H1 (cell line): ENCODE data around the gene ZFAND5.

Source experiments
- BCL11A ChIP-seq, 2 experiments: IDR thresholded peaks; one replicate each; pipeline ENCODE4 v1.6.1; 2011; ENCODE audit warnings: low read depth in 2 of 2, low read length in 2 of 2, mild to moderate bottlenecking in 2 of 2
- CHD2 ChIP-seq: IDR thresholded peaks from 2 replicates; pipeline ENCODE4 v1.6.1; 2012; ENCODE audit warnings: low read length, improper control_type of control experiment
- CREB1 ChIP-seq: IDR thresholded peaks from 2 replicates; pipeline ENCODE4 v1.6.1; 2012; ENCODE audit warnings: inconsistent platforms
- EZH2 ChIP-seq: fragments of 200-600 bp; sonication (generic); IDR thresholded peaks from 2 replicates; pipeline ENCODE4 v1.7.1; 2012; ENCODE audit warnings: low read depth, mild to moderate bottlenecking, moderate library complexity, low read length, inconsistent platforms; ENCODE audit not compliant: severe bottlenecking
- HDAC2 ChIP-seq, 2 experiments: fragments of 300-600 bp in 1 of 2; sonication (generic) in 1 of 2; IDR thresholded peaks; 2 replicates each; pipeline ENCODE4 v1.6.1; 2011 to 2012; ENCODE audit warnings: low read depth in 2 of 2, low read length in 2 of 2, mild to moderate bottlenecking in 2 of 2, moderate library complexity in 2 of 2, borderline replicate concordance in 1 of 2, inconsistent platforms in 1 of 2
- JUN ChIP-seq: IDR thresholded peaks from 2 replicates; pipeline ENCODE4 v1.6.1; 2011; ENCODE audit warnings: low read depth, mild to moderate bottlenecking, improper control_type of control experiment, low read length
- RFX5 ChIP-seq: IDR thresholded peaks from 2 replicates; pipeline ENCODE4 v1.6.1; 2011; ENCODE audit warnings: low read depth, low read length, improper control_type of control experiment, borderline replicate concordance
- SP1 ChIP-seq: IDR thresholded peaks from 2 replicates; pipeline ENCODE4 v1.6.1; 2011; ENCODE audit warnings: low read depth, low read length
- SP2 ChIP-seq: IDR thresholded peaks from 2 replicates; pipeline ENCODE4 v1.6.1; 2012; ENCODE audit warnings: mild to moderate bottlenecking, low read length, inconsistent platforms
- ZNF274 ChIP-seq: IDR thresholded peaks from 2 replicates; pipeline ENCODE4 v1.7.0; 2012; ENCODE audit warnings: low read length, borderline replicate concordance; ENCODE audit errors: extremely low read depth
- TF ChIP-seq, protein P1 (sequence below), 3 experiments: IDR thresholded peaks; 1 replicate in 2 of 3; 2 replicates in 1 of 3; pipeline versions ENCODE4 v1.5.1 to v1.6.1; 2011; ENCODE audit warnings: low read length in 3 of 3, mild to moderate bottlenecking in 3 of 3, inconsistent platforms in 2 of 3, low read depth in 1 of 3, moderate library complexity in 1 of 3; ENCODE audit not compliant: insufficient read depth in 1 of 3; ENCODE audit errors: control extremely low read depth in 1 of 3

DNA sequence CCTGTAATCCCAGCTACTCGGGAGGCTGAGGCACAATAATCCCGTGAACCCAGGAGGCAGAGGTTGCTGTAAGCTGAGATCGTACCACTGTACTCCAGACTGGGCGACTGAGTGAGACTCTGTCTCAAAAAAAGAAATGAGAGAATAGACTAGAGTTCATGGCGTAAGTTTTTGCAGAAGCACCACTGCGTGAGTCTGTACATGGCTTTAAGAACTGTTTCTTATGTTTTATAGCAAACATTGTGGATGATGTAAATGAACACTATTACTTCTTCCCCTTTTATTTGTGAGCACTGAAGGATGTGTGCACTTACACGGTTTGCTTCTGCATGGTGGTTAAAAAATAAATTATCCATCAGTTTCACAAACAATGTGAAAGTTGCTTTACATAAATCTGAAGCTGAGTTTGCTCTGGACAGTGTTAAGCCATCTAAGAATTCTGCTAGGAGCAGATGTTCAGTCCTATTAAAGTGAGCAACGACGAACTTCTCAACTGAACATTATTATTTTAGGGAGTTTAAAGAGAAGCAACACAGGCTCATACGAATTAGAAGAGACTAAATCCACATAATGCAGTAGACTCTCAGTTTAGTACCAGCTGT is 52.5 kb downstream of the ZFAND5 start:
- TF ChIP-seq EZH2 (no peak), ZNF274 (no peak), SP2 (no peak), CREB1 (no peak), RFX5 (no peak), HDAC2 (IDR thresholded peaks at IDR 0.05; ENCODE audit: borderline replicate concordance in 1 of 2, low read depth in 2 of 2, low read length in 2 of 2) (no peak), CHD2 (no peak), SP1 (no peak), BCL11A (IDR thresholded peaks at IDR 0.05; ENCODE audit: low read depth in 2 of 2, low read length in 2 of 2) (no peak), JUN (no peak)
- TF ChIP-seq, protein P1, sequence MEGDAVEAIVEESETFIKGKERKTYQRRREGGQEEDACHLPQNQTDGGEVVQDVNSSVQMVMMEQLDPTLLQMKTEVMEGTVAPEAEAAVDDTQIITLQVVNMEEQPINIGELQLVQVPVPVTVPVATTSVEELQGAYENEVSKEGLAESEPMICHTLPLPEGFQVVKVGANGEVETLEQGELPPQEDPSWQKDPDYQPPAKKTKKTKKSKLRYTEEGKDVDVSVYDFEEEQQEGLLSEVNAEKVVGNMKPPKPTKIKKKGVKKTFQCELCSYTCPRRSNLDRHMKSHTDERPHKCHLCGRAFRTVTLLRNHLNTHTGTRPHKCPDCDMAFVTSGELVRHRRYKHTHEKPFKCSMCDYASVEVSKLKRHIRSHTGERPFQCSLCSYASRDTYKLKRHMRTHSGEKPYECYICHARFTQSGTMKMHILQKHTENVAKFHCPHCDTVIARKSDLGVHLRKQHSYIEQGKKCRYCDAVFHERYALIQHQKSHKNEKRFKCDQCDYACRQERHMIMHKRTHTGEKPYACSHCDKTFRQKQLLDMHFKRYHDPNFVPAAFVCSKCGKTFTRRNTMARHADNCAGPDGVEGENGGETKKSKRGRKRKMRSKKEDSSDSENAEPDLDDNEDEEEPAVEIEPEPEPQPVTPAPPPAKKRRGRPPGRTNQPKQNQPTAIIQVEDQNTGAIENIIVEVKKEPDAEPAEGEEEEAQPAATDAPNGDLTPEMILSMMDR (IDR thresholded peaks at IDR 0.05; ENCODE audit: control extremely low read depth in 1 of 3, insufficient read depth in 1 of 3, low read depth in 1 of 3, low read length in 3 of 3) = no peak
